T-cell (primary cell): Measurements from ENCODE around the gene SIM2. TPM values are rescaled to one million over a fixed set of nuclear protein-coding genes. Genes with fewer than 3 reads are reported as not detected.
"Not testable (repeated sequence)": the region's sequence is repeated elsewhere in the genome, so short reads cannot be mapped to it uniquely, and the experiment has no call there.

Experiments used
- ATAC-seq, 4 experiments: fragments of 200-7000 bp in 3 of 4; fragments of 150-1000 bp in 1 of 4; cut with Tn5 transposase; replicated peaks in 1 of 4; 1 replicate in 3 of 4; 2 replicates in 1 of 4; pipeline ENCODE4 v1.10.0; 2021; ENCODE audit warnings: moderate library complexity in 3 of 4, mild to moderate bottlenecking in 2 of 4, moderate number of reproducible peaks in 1 of 4
- CTCF ChIA-PET, 2 donors: fragments of 300-600 bp; sonication (Branson Sonifier 250); formaldehyde crosslinking; loops; one replicate each; lab custom pipeline; 2022; ENCODE audit warnings: antibody characterized with exemption in 2 of 2; lab: Charles Lee
- POLR2A ChIA-PET, 2 donors: fragments of 300-600 bp; sonication (Branson Sonifier 250); formaldehyde crosslinking; loops; one replicate each; lab custom pipeline; 2022; ENCODE audit warnings: antibody characterized with exemption in 2 of 2; lab: Charles Lee
- DNase-seq, 35 experiments: peaks; one replicate each; pipeline versions ENCODE4 v3.0.0 to v3.0.0-alpha.2; 2013 to 2023
- H3K27ac ChIP-seq: one replicate; pipeline ENCODE4 v1.5.1; 2013; ENCODE audit warnings: low read length
- H3K27me3 ChIP-seq, 2 experiments: replicated peaks in 1 of 2; 1 replicate in 1 of 2; 2 replicates in 1 of 2; pipeline versions ENCODE4 v1.6.1 to v1.7.0; 2013; ENCODE audit warnings: low read length in 1 of 2, mixed read lengths in 1 of 2; ENCODE audit not compliant: control insufficient read depth in 2 of 2, insufficient read depth in 2 of 2; ENCODE audit errors: extremely low read depth in 1 of 2
- H3K36me3 ChIP-seq, 2 donors: 1 replicate in 1 of 2; 2 replicates in 1 of 2; pipeline versions ENCODE4 v1.6.1 to v1.7.0; 2013; ENCODE audit warnings: low read length in 1 of 2; ENCODE audit not compliant: control insufficient read depth in 2 of 2, insufficient read depth in 1 of 2; ENCODE audit errors: extremely low read depth in 1 of 2
- H3K4me1 ChIP-seq, 2 experiments: 1 replicate in 1 of 2; 2 replicates in 1 of 2; pipeline versions ENCODE4 v1.6.1 to v1.7.0; 2013; ENCODE audit warnings: low read length in 2 of 2, mixed read lengths in 1 of 2; ENCODE audit not compliant: insufficient read depth in 2 of 2, control insufficient read depth in 1 of 2; ENCODE audit errors: extremely low read depth in 1 of 2
- H3K4me3 ChIP-seq, 2 donors: 1 replicate in 1 of 2; 2 replicates in 1 of 2; pipeline versions ENCODE4 v1.5.1 to v1.7.0; 2013; ENCODE audit warnings: mild to moderate bottlenecking in 2 of 2, low read length in 1 of 2, moderate library complexity in 1 of 2; ENCODE audit not compliant: control insufficient read depth in 1 of 2; ENCODE audit errors: extremely low read depth in 1 of 2
- H3K9me3 ChIP-seq: 2 replicates; pipeline ENCODE4 v1.7.0; 2013
- H3K27ac Mint-ChIP-seq, 2 donors: one replicate each; pipeline ENCODE4 v1.8.0; 2020 to 2021; ENCODE audit warnings: mild to moderate bottlenecking in 2 of 2, mixed read lengths in 2 of 2
- H3K27me3 Mint-ChIP-seq, 2 donors: one replicate each; pipeline ENCODE4 v1.8.0; 2021 to 2022; ENCODE audit warnings: mixed read lengths in 2 of 2
- H3K36me3 Mint-ChIP-seq: one replicate; pipeline ENCODE4 v1.8.0; 2021; ENCODE audit warnings: mixed read lengths
- H3K4me1 Mint-ChIP-seq, 3 donors: one replicate each; pipeline ENCODE4 v1.8.0; 2020 to 2022; ENCODE audit warnings: mixed read lengths in 3 of 3, mild to moderate bottlenecking in 1 of 3
- H3K4me3 Mint-ChIP-seq, 3 donors: one replicate each; pipeline ENCODE4 v1.8.0; 2020 to 2022; ENCODE audit warnings: mild to moderate bottlenecking in 3 of 3, mixed read lengths in 3 of 3, moderate library complexity in 3 of 3
- H3K9me3 Mint-ChIP-seq, 3 donors: one replicate each; pipeline ENCODE4 v1.8.0; 2020 to 2022; ENCODE audit warnings: mixed read lengths in 3 of 3
- WGBS: methylation state at CpG from one replicate; pipeline ENCODE4 v1.1.5; 2013; ENCODE audit warnings: missing lambda C conversion rate; ENCODE audit not compliant: insufficient coverage; 5-methylcytosine and 5-hydroxymethylcytosine counted together
- total RNA-seq, 35 experiments: library from RNA in 6 of 35; stranded (reverse) in 6 of 35; fragments of 120-200 nt in 1 of 35; gene quantifications; one replicate each; pipeline versions ENCODE4 v1.2.1 to v1.2.4 and lab custom pipeline; 2013 to 2026

Gene SIM2
- total RNA-seq, 5 donors from 2014 or later (not counting 1 experiment from before 2014, with no cell fraction given), result 0.10 to 0.16 (median 0.12) TPM; not detected in 2

DNA sequence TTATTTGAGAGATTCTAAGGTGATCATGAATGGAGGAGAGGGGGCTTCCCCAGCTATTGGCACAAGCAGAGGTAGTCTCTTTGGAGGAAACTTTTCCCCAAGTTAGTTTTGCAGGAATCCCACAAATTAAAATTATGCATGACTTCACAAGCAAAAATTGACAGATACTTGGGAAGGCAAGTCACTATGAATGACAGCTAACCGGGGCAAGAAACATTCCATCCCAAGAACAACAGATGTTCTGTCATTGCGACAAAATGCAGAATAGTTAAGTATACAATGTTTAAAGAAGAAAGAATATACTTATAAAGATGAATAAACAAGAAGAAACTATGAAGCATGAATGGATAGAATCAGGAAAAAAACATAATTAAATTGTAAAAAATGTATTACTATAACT lies 27.1 kb upstream of the SIM2 start:
- WGBS, result no CpG with 5 or more reads among the region's 2 CpGs
- Histone ChIP-seq H3K4me1 (no peaks in the 10 kb centered on the region), H3K27ac (no peak overlapping the region), H3K27me3 (peaks cover 3 to 45% of the 10 kb centered on the region in 2 experiments), H3K9me3 (no peaks in the 10 kb centered on the region), H3K36me3 (no peaks in the 10 kb centered on the region), H3K4me3 (no peak overlapping the region)
- ChIA-PET CTCF (no interaction called here), POLR2A (no interaction called here)
- Mint-ChIP-seq H3K27me3 (peaks cover 47 to 53% of the 10 kb centered on the region in 2 donors), H3K4me3 (no peak overlapping the region), H3K4me1 (no peaks in the 10 kb centered on the region), H3K27ac (no peak overlapping the region), H3K9me3 (peaks cover 0 to 4% (median 0%) of the 10 kb centered on the region in 3 donors), H3K36me3 (peaks cover 3% of the 10 kb centered on the region)
- ATAC-seq (no peak), DNase-seq (no peak)

DNA sequence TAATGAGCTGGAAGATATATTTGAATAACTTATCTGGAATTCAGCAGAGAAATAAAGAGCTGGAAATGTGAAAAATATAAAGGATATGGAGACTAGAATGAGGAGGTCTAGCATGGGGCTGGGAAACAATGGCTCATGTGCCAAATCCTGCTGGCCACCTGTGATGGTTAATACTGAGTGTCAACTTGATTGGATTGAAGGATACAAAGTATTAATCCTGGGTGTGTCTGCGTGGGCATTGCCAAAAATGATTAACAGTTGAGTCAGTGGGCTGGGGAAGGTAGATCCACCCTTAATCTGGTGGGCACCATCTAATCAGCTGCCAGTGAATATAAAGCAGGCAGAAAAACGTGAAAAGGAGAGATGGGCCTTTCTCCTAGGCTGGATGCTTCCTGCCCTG lies 26.6 kb upstream of the SIM2 start:
- H3K9me3 ChIP-seq, H3K9me3 Mint-ChIP-seq, H3K27ac ChIP-seq, ATAC-seq, H3K27ac Mint-ChIP-seq, DNase-seq, H3K4me3 Mint-ChIP-seq, H3K36me3 Mint-ChIP-seq, H3K4me1 ChIP-seq, H3K4me1 Mint-ChIP-seq, POLR2A ChIA-PET, H3K4me3 ChIP-seq, H3K36me3 ChIP-seq, CTCF ChIA-PET: not testable (repeated sequence)
- peaks cover 5 to 41% of the 10 kb centered on the region in 2 experiments for H3K27me3 ChIP-seq
- peaks cover 50 to 56% of the 10 kb centered on the region in 2 donors for H3K27me3 Mint-ChIP-seq
- WGBS, result 42% methylated on average over 2 of the region's 2 CpGs

GRCh38 chr21:36672737-36673136 lies 26.2 kb upstream of the SIM2 start:
- no peaks in the 10 kb centered on the region for H3K4me1 ChIP-seq
- no peak overlapping the region for H3K4me3 ChIP-seq
- no CpG with 5 or more reads among the region's 5 CpGs for WGBS
- no peak overlapping the region for H3K27ac ChIP-seq
- H3K36me3 ChIP-seq, result no peaks in the 10 kb centered on the region
- ChIA-PET POLR2A (no interaction called here), CTCF (no interaction called here)
- DNase-seq (no peak), ATAC-seq (no peak)
- H3K27me3 ChIP-seq, result peaks cover 4 to 38% of the 10 kb centered on the region in 2 experiments
- H3K4me3 Mint-ChIP-seq, result no peak overlapping the region
- H3K36me3 Mint-ChIP-seq, result peaks cover 3% of the 10 kb centered on the region
- no peaks in the 10 kb centered on the region for H3K9me3 ChIP-seq
- no peak overlapping the region for H3K27ac Mint-ChIP-seq
- peaks cover 0 to 4% (median 0%) of the 10 kb centered on the region in 3 donors for H3K9me3 Mint-ChIP-seq
- H3K4me1 Mint-ChIP-seq, result no peaks in the 10 kb centered on the region
- peaks cover 49 to 56% of the 10 kb centered on the region in 2 donors for H3K27me3 Mint-ChIP-seq

- no peak for DNase-seq
- ATAC-seq, result no peak
- Mint-ChIP-seq H3K27me3 (peaks cover 47 to 53% of the 10 kb centered on the region in 2 donors), H3K4me3 (no peak overlapping the region), H3K9me3 (peaks cover 8 to 16% (median 10%) of the 10 kb centered on the region in 3 donors), H3K36me3 (peaks cover 3% of the 10 kb centered on the region), H3K27ac (no peak overlapping the region), H3K4me1 (no peaks in the 10 kb centered on the region)
- 67% methylated on average over 2 of the region's 6 CpGs for WGBS
- H3K27me3 ChIP-seq, result peaks cover 9 to 31% of the 10 kb centered on the region in 2 experiments
- H3K4me3 ChIP-seq, result no peak overlapping the region
- POLR2A ChIA-PET, result no interaction called here
- peaks cover 2% of the 10 kb centered on the region for H3K9me3 ChIP-seq
- no peaks in the 10 kb centered on the region for H3K4me1 ChIP-seq
- CTCF ChIA-PET, result no interaction called here
- H3K27ac ChIP-seq, result no peak overlapping the region
- no peaks in the 10 kb centered on the region for H3K36me3 ChIP-seq
Measured at GRCh38 chr21:36676039-36676950, 22.6 kb upstream of the SIM2 start.

- Mint-ChIP-seq H3K4me1 (no peaks in the 10 kb centered on the region), H3K27ac (peak overlapping the region in 1 of 2 donors; percentile 20), H3K9me3 (peaks cover 13 to 27% (median 14%) of the 10 kb centered on the region in 3 donors), H3K36me3 (peaks cover 3% of the 10 kb centered on the region), H3K27me3 (peaks cover 52 to 53% of the 10 kb centered on the region in 2 donors), H3K4me3 (no peak overlapping the region)
- Histone ChIP-seq H3K27me3 (peaks cover 11 to 27% of the 10 kb centered on the region in 2 experiments), H3K4me1 (no peaks in the 10 kb centered on the region), H3K36me3 (no peaks in the 10 kb centered on the region), H3K27ac (no peak overlapping the region), H3K4me3 (no peak overlapping the region), H3K9me3 (peaks cover 5% of the 10 kb centered on the region)
- POLR2A ChIA-PET, result no interaction called here
- WGBS, result no CpG with 5 or more reads among the region's 2 CpGs
- no peak for ATAC-seq
- DNase-seq, result no peak
- CTCF ChIA-PET, result no interaction called here
Measured at GRCh38 chr21:36677443-36677842, 21.5 kb upstream of the SIM2 start.

DNA sequence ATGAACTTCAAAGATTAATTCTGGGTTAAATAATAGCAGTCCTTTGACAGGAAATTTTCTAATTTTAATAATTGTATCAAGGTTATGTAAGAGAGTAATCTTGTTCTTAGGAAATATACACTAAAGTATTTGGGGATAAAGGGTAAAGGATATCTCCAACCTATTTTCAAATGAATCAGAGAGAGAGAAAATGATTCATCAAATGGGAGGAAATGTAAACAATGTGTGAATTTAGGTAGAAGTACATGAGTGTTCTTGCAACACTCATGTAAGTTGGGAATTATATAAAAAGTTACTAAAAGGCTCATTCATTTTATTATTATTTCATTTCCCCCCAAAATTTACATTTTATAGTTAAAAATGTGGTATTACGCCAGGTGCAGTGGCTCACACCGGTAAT lies 20.4 kb upstream of the SIM2 start:
- ChIA-PET CTCF (no interaction called here), POLR2A (no interaction called here)
- no peak overlapping the region for H3K27ac Mint-ChIP-seq
- peaks cover 11 to 28% (median 14%) of the 10 kb centered on the region in 3 donors for H3K9me3 Mint-ChIP-seq
- no peaks in the 10 kb centered on the region for H3K4me1 Mint-ChIP-seq
- peaks cover 5% of the 10 kb centered on the region for H3K9me3 ChIP-seq
- no peak overlapping the region for H3K4me3 Mint-ChIP-seq
- no peak for ATAC-seq
- DNase-seq, result no peak
- peaks cover 3% of the 10 kb centered on the region for H3K36me3 Mint-ChIP-seq
- WGBS, result no CpG with 5 or more reads among the region's 2 CpGs
- peaks cover 59 to 60% of the 10 kb centered on the region in 2 donors for H3K27me3 Mint-ChIP-seq
- H3K36me3 ChIP-seq, result no peaks in the 10 kb centered on the region
- peaks cover 11 to 30% of the 10 kb centered on the region in 2 experiments for H3K27me3 ChIP-seq
- no peaks in the 10 kb centered on the region for H3K4me1 ChIP-seq
- no peak overlapping the region for H3K4me3 ChIP-seq
- no peak overlapping the region for H3K27ac ChIP-seq
